ENCODE measurements around the gene PAIP1. TPM values are rescaled to one million over a fixed set of nuclear protein-coding genes. Genes with fewer than 3 reads are reported as not detected.

The PAIP1 gene
- total RNA-seq = 100 to 1,000 TPM in 1 of 2 donors, 10 to 100 TPM in 1; 84.6 to 150 TPM

GRCh38 chr5:43556857-43557542 is at the start of gene PAIP1:
Gene PAIP1 (minus strand): TSS chr5:43557077. CDS start chr5:43556846, 231 bp downstream.
- Histone ChIP-seq H3K36me3 (no peaks in the 10 kb centered on the region), H3K27ac (peak within 1 kb of the TSS; percentile 93 to 97), H3K4me1 (replicated peaks) (no peaks in the 10 kb centered on the region), H3K27me3 (replicated peaks; ENCODE audit: insufficient read depth) (no peaks in the 10 kb centered on the region), H3K4me3 (peak within 1 kb of the TSS; percentile 70 to 85), H3K9me3 (no peaks in the 10 kb centered on the region)
- WGBS = under 1% methylated on average over 43 of the region's 79 CpGs
- TF ChIP-seq CTCF (IDR thresholded peaks at IDR 0.05) = peak; percentile 48 to 71 (median 55)
- no peak for TF ChIP-seq POLR2AphosphoS5 (IDR thresholded peaks at IDR 0.05)
- peak; percentile 22 for TF ChIP-seq POLR2A (IDR thresholded peaks at IDR 0.05)
- intact Hi-C loops (cut with DNase I) = loop anchor here (1.0 to 5.0 kb wide), 3 partner anchors 16 to 46 kb away; partner anchors contain the start of genes C5orf34 and NNT
- DNase-seq (ENCODE audit: low spot score) = peak; percentile 73

GRCh38 chr5:43606351-43606750 is 49.5 kb upstream of the PAIP1 start:
- no peak for TF ChIP-seq CTCF (IDR thresholded peaks at IDR 0.05)
- TF ChIP-seq POLR2AphosphoS5 (IDR thresholded peaks at IDR 0.05) = no peak
- TF ChIP-seq POLR2A (IDR thresholded peaks at IDR 0.05) = no peak
- no peak overlapping the region for H3K27ac ChIP-seq
- no peaks in the 10 kb centered on the region for H3K9me3 ChIP-seq
- H3K36me3 ChIP-seq = no peaks in the 10 kb centered on the region
- H3K4me1 ChIP-seq (replicated peaks) = no peaks in the 10 kb centered on the region
- intact Hi-C loops (cut with DNase I) = no loop called here
- H3K4me3 ChIP-seq = no peak overlapping the region
- no peaks in the 10 kb centered on the region for H3K27me3 ChIP-seq (replicated peaks; ENCODE audit: insufficient read depth)
- WGBS = 57% methylated on average over 3 of the region's 3 CpGs
- no peak for DNase-seq (ENCODE audit: low spot score)

DNA sequence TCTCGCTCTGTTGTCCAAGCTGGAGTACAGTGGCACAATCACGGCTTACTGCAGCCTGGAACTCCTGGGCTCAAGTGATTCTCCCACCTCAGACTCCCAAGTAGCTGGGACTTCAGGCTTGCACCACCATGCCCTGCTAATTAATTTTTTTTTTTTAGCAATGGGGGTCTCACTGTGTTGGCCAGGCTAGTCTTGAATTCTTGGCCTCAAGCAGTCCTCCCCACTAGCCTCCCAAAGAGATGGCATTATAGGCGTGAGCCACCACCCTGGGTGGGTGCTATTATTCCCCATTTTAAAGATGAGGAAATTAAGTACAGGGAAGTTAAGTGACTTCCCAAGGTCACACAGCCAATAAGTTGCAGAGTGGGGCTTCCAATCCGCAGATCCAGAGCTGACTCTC is 47.8 kb upstream of the PAIP1 start:
- Histone ChIP-seq H3K4me1 (replicated peaks) (no peaks in the 10 kb centered on the region), H3K27ac (no peak overlapping the region), H3K27me3 (replicated peaks; ENCODE audit: insufficient read depth) (no peaks in the 10 kb centered on the region), H3K36me3 (no peaks in the 10 kb centered on the region), H3K9me3 (no peaks in the 10 kb centered on the region), H3K4me3 (no peak overlapping the region)
- TF ChIP-seq POLR2A (IDR thresholded peaks at IDR 0.05) (no peak), POLR2AphosphoS5 (IDR thresholded peaks at IDR 0.05) (no peak), CTCF (IDR thresholded peaks at IDR 0.05) (no peak)
- 96% methylated on average over 4 of the region's 4 CpGs for WGBS
- no peak for DNase-seq (ENCODE audit: low spot score)
- intact Hi-C loops (cut with DNase I) = no loop called here

DNA sequence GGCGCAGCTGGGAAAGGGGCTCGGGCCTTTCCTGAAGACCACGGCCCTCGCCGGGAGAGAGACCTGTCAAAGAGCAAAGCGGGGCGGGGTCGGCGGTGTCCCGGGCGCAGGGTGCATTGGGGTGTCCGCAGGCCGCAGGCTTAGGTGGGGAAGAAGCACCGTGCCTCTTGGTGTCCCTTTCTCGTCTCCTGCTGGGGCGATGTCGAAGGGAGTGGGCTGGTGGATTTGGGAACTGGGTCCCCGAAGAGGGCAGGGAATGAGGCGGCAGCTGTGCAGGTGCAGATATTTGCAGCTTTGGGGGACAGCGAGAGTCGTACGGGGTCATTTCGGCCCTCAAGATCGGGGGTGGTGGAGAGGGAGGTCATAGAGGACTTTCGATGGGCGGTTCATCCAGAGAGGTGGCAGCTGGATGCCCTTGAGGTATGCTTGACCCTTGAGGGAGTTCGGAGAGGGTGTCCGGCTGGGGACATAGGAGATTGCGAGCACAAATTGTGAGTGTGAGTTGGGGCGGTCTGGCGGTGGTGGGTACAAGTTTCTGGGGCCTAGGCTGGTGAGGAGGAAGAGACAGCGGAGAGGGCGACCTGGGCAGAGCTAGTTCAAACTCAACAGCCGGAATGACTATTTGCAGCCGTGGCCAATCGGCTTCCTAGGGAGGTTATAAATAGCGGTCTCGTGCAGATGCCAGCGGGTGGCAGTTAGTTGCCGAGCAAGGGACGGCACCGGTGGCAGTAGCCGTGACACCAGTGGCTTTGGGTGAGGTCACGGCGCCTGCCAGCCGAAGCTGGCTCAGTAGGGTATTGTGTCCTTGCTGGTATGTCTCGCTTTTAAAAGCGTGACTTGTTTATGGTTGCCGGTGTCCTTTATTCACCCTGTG is 46.7 kb upstream of the PAIP1 start:
- peak; percentile 59 for DNase-seq (ENCODE audit: low spot score)
- 2% methylated on average over 45 of the region's 49 CpGs for WGBS
- Histone ChIP-seq H3K9me3 (no peaks in the 10 kb centered on the region), H3K36me3 (no peaks in the 10 kb centered on the region), H3K27ac (peak overlapping the region; percentile 77 to 79), H3K4me3 (peak overlapping the region; percentile 54 to 75), H3K4me1 (replicated peaks) (no peaks in the 10 kb centered on the region), H3K27me3 (replicated peaks; ENCODE audit: insufficient read depth) (no peaks in the 10 kb centered on the region)
- TF ChIP-seq POLR2A (IDR thresholded peaks at IDR 0.05) (peak; percentile 41), CTCF (IDR thresholded peaks at IDR 0.05) (no peak), POLR2AphosphoS5 (IDR thresholded peaks at IDR 0.05) (peak; percentile 53)
- intact Hi-C loops (cut with DNase I) = loop anchor here (1.0 kb wide), 1 partner anchor 46 kb away; the partner anchor contains the start of gene PAIP1
